Measurements from ENCODE around the gene TMEM179. TPM values are rescaled to one million over a fixed set of nuclear protein-coding genes. Genes with fewer than 3 reads are reported as not detected.
A peak's percentile ranks its signal among the peaks of the same experiment; 100 is the strongest.
"Not testable (repeated sequence)": the region's sequence is repeated elsewhere in the genome, so short reads cannot be mapped to it uniquely, and the experiment has no call there.

TMEM179 gene
- total RNA-seq, result under 1 TPM in 1 of 2 donors, not detected in 1; 0.38 TPM
- long read RNA-seq, donor 1, result 0 reads
- long read RNA-seq, donor 2, result 0 reads

GRCh38 chr14:104604458-104605449 lies at the start of gene TMEM179:
Gene TMEM179 (minus strand): TSS chr14:104604772. CDS start chr14:104604741, 31 bp downstream.
- intact Hi-C loops (cut with DNase I), result no loop called here
- DNase-seq (ENCODE audit: low spot score), result peak; percentile 63

DNA sequence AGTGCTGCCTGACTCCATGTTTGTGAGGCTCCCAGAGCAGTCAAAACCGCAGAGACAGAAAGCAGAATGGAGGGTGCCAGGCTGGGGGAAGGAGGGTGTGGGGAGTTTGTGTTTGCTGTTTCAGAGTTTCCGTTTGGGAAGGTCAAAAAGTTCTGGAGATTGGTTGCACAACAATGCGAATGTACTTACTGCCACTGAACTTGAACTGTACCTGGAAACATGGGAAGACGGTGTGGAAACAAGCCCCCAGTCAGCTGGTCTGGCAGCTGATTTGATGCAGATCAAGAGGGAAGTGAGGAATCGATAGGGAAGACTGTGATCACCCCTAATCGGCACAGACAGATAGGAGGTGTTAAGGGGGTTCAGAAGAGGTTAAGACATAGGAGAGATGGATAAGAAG lies 49.5 kb upstream of the TMEM179 start:
- intact Hi-C loops (cut with DNase I), result no loop called here
- DNase-seq (ENCODE audit: low spot score), result peak; percentile 16

DNA sequence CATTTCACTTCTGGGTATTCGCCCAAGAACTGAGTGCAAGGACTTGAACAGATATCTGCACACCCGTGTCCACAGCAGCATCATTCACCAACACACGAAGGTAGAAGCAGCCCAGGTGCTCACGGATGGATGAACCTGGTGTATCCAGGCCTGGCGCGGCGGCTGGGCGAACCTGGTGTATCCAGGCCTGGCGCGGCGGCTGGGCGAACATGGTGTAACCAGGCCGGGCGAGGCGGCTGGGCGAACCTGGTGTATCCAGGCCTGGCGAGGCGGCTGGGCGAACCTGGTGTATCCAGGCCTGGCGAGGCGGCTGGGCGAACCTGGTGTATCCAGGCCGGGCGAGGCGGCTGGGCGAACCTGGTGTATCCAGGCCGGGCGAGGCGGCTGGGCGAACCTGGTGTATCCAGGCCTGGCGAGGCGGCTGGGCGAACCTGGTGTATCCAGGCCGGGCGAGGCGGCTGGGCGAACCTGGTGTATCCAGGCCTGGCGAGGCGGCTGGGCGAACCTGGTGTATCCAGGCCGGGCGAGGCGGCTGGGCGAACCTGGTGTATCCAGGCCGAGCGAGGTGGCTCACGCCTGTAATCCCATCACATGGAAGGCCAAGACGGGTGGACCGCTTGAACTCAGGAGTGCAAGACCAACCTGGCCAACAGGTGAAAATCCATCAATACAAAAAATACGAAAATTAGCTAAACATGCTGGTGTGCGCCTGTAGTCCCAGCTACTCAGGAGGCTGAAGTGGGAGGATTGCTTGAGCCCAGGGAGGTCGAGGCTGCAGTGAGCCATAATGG lies 48.8 kb upstream of the TMEM179 start:
- intact Hi-C loops (cut with DNase I), result not testable (repeated sequence)
- peak; percentile 25 for DNase-seq (ENCODE audit: low spot score)

DNA sequence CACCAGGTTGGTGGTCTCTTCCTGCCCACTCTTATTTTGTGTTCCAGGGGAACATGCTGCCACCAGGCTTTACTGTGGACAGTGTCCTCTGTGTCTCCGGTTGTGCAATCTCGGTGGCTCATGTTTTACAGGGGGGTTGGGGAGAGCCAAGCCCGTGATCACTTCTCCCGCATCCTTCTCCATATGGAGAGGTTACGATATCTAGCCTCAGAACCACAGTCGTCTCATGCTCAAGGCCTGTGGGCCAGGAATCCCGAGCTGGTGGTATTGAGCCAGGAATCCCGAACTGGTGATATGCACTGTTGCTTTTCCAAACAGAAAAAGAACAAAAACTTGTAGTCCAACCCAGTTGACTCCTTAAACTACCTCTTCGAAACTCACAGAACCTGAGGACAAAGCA lies 47.8 kb upstream of the TMEM179 start:
- peak; percentile 51 for DNase-seq (ENCODE audit: low spot score)
- intact Hi-C loops (cut with DNase I), result no loop called here

GRCh38 chr14:104651876-104652260 lies 47.3 kb upstream of the TMEM179 start:
- DNase-seq (ENCODE audit: low spot score), result peak; percentile 66
- intact Hi-C loops (cut with DNase I), result loop anchor here in 1 of 2 donors (2.0 kb wide), 1 partner anchor 55 kb away; no protein-coding TSS in a partner anchor

- intact Hi-C loops (cut with DNase I), result loop anchor here in 1 of 2 donors (2.0 kb wide), 1 partner anchor 56 kb away; no protein-coding TSS in a partner anchor
- DNase-seq (ENCODE audit: low spot score), result peak; percentile 78
Measured at GRCh38 chr14:104650981-104651875, 46.7 kb upstream of the TMEM179 start.

GRCh38 chr14:104650057-104650980 lies 45.7 kb upstream of the TMEM179 start:
- intact Hi-C loops (cut with DNase I), result loop anchor here in 1 of 2 donors (2.0 kb wide), 1 partner anchor 56 kb away; no protein-coding TSS in a partner anchor

GRCh38 chr14:104647467-104648043 lies 43.0 kb upstream of the TMEM179 start:
- intact Hi-C loops (cut with DNase I), result loop anchor here in 1 of 2 donors (2.0 kb wide), 1 partner anchor 53 kb away; no protein-coding TSS in a partner anchor
- no peak for DNase-seq (ENCODE audit: low spot score)

More at GRCh38 chr14:104650057-104650980, 45.7 kb upstream of the TMEM179 start:
- peak; percentile 87 for DNase-seq (ENCODE audit: low spot score)

DNA sequence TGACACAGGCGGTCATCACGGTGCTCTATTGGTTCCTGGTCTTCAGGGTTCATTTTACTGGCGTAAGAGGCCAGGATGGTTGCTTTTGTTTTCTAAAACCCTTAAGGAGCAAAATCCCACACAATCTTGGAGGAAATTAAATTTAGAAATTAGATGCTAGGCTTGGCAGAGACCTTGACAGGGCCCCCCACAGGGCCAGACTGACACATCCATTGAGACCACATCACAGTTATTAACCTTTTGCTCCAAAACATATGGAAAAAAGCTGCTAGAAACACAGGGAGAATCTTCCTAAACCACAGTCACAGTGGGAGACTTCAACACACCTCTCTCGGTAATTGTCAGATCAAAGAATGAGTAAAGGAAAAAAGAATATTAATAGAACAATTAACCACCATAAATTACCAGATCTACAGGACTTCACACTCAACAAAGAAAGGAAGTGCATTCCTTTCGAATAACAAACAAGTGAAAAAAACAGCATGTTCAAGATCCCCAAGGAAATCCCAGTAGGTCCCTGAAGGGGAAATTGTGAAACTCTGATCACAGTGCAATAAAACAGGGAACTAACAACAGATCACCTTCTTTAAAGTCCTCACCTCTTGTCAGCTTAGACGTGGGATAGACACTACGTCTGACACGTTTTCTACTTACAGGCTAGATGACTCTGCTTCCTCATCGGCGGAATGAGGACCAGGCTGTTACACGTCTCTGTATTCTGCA lies 40.2 kb upstream of the TMEM179 start:
- no peak for DNase-seq (ENCODE audit: low spot score)

DNA sequence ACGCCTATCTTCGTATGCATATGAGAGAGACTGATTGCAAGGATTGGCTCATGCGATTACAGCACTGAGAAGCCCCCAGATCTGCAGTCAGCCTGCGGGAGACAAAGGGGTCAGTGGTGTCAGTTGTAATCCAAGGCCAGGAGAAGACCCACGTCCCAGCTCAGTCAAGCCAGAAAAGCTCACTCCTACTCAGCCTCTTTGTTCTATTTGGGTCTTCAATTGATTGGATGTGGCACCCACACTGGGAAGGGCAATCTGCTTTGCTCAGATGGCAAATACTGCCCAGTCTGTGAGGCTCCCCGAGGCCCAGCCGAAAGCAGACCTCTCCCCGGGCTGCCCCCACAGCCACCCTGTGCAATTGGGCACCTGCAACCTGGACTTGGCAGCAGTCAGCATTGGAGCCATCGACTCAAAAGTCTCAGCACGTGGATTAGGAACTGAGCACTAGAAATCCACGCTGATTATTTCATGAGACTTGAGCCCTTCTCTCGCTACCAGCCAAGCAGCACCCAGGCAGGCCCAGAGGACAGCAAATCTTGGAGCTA lies 39.6 kb upstream of the TMEM179 start:
- intact Hi-C loops (cut with DNase I), result loop anchor here in 1 of 2 donors (5.0 kb wide), 2 partner anchors 67 to 557 kb away; partner anchors contain the start of genes ASPG and C14orf180
- no peak for DNase-seq (ENCODE audit: low spot score)

More for the DNA sequence above, 40.2 kb upstream of the TMEM179 start:
- intact Hi-C loops (cut with DNase I), result loop anchor here in 1 of 2 donors (5.0 kb wide), 2 partner anchors 68 to 558 kb away; partner anchors contain the start of genes ASPG and C14orf180

GRCh38 chr14:104643306-104643705 lies 38.7 kb upstream of the TMEM179 start:
- DNase-seq (ENCODE audit: low spot score), result no peak
- intact Hi-C loops (cut with DNase I), result loop anchor here in 1 of 2 donors (5.0 kb wide), 2 partner anchors 66 to 556 kb away; partner anchors contain the start of genes ASPG and C14orf180

DNA sequence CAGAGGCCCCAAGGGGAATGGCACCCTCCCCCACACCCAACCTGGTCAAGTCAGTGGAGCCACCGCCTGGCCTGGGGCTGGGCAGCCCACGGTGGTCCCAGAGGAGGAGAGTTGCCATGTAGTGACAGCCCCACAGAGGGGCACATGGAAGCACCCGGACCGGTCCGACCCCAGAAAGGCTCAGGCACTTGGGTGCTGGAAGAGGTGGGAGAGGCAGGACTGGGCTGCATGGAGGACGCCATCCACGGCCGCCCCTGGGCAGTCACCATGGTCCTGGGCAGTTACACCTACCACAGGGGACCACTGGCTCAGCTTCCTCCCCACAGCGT lies 37.9 kb upstream of the TMEM179 start:
- intact Hi-C loops (cut with DNase I), result loop anchor here in 1 of 2 donors (5.0 kb wide), 2 partner anchors 65 to 555 kb away; partner anchors contain the start of genes ASPG and C14orf180

GRCh38 chr14:104641753-104642539 lies 37.4 kb upstream of the TMEM179 start:
- intact Hi-C loops (cut with DNase I), result loop anchor here in 1 of 2 donors (5.0 kb wide), 2 partner anchors 65 to 555 kb away; partner anchors contain the start of genes ASPG and C14orf180
- DNase-seq (ENCODE audit: low spot score), result no peak

More for the DNA sequence above, 37.9 kb upstream of the TMEM179 start:
- DNase-seq (ENCODE audit: low spot score), result no peak

DNA sequence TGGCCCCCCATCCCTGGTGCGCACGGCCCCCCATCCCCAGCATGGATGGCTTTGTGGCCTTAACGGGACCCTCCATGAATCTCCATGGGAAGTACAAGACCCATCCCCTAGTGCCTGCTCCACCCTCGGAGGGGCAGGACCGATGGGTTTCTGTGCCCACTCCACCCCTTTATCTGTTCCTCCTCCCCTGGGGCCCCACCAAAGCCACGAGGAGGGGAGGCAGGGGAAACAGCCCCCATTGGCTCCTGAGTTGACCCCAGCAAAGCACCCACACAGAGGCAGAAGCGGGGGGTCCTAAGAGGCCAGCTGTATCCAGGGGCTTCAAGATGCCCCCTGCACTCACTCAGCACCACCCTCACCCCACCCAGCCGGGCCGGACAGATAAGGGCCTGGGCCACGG lies 36.1 kb upstream of the TMEM179 start:
- intact Hi-C loops (cut with DNase I), result loop anchor here in 1 of 2 donors (5.0 kb wide), 2 partner anchors 63 to 553 kb away; partner anchors contain the start of genes ASPG and C14orf180
- no peak for DNase-seq (ENCODE audit: low spot score)
